GM19372 (cell line): ENCODE data around the gene TRAPPC14.

ENCODE experiments used
- ATAC-seq: cut with Tn5 transposase; IDR thresholded peaks from one replicate; pipeline ENCODE4 v1.9.1; 2021; ENCODE audit warnings: mild to moderate bottlenecking, low read depth, moderate library complexity; ENCODE audit not compliant: unreplicated experiment

Gene TRAPPC14

DNA sequence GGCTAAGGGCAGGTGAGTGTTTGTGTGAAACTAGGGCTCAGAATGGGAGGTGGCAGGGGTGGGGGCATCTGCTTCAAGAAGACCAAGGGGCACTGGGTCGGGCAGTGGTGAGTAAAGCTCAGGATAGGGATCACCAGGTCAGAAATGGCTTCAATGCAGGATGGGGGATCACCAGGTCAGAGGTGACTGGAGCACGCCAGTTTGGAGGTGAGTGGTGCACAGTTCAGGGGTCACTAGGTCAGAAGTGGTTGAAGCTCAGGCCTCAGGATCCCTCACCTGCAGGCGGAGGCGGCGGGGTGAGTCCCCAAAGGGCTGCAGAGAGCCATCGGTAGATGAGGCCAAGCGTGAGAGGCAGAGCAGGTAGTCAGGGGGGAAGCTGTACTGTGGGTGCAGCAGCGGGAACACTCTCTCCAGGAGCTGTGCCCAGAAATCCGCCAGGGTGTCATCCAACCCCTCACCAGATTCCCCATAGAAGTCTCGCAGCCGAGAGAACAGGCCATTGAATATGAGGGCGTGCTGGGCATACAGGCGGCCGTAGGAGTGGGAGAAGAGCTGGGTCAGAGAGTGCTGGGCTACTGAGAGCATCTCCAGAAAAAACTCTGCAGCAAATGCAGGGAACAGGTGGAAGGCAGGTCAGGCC lies 16.9 kb upstream of the TRAPPC14 start:
- ATAC-seq, result no peak

DNA sequence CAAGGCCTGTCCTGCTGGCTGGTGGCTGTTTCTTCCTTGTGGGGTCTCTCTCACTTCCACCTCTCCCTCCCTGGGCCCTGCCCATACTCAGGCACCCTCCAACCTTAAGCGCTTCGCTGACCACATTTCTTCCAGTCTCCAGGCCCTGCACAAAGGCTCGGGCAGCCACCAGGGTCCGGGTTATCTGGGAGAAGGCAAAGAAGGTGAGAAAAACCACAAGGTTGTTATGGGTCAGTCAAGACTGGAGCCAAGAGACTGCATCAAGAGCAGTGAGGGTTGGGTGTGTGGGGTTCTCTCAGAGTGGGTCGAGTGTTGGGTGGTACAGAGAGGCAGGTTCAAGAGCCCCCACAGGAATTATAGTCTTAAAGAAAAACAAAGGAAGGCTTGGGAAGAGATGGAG lies 16.1 kb upstream of the TRAPPC14 start:
- ATAC-seq, result no peak

DNA sequence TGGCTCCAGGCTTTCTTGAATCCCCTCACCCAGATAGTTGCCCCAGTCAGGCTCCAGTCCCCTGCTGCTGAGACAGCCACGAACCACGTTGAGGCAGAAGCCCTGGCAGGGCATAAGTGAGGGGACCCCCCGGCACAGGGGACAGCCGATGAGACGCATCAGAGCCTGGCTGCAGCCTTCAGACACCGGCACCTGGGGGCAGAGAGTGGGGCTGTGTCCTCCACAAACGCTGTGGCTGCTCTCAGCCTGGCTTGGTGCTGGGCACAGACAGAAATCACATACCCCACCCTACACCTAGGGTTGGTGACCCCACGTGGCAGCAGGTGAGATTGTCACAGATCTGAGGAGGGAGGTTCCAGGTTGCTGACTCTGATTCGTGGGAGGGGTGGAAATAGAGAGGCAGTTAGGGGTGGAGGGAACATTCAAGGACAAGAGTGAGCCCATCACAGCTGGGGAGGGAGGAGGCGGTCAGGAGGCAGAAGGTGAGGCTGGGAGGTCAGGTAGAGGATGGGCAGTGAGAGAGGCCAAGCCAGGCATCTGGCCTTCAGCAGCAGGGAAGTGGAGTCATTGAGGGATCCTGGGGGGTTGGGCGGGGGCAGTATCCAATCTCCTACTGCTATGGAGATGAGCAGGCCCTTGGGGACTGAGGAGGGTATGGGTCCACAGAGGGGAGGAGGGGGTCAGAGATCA lies 15.4 kb upstream of the TRAPPC14 start:
- ATAC-seq, result no peak

DNA sequence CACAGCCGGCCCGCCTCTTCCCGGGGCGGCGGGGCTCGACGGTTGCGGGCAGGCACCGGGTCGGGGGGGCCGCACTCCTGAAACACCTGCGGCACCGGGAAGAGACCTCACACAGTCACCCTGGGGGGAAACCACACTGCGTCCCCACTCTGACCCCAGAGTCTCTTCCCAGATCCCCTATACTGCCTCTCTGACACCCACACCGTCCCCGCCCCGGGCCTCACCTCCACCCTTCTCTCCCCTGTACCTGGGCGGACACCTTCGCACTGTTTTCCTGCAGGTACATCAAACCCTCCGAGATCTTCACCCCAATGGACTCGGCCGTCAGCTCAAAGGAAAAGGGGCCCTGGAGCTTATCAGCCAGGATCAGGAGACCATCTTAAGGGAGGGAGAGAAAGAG lies 13.3 kb upstream of the TRAPPC14 start:
- ATAC-seq, result no peak

DNA sequence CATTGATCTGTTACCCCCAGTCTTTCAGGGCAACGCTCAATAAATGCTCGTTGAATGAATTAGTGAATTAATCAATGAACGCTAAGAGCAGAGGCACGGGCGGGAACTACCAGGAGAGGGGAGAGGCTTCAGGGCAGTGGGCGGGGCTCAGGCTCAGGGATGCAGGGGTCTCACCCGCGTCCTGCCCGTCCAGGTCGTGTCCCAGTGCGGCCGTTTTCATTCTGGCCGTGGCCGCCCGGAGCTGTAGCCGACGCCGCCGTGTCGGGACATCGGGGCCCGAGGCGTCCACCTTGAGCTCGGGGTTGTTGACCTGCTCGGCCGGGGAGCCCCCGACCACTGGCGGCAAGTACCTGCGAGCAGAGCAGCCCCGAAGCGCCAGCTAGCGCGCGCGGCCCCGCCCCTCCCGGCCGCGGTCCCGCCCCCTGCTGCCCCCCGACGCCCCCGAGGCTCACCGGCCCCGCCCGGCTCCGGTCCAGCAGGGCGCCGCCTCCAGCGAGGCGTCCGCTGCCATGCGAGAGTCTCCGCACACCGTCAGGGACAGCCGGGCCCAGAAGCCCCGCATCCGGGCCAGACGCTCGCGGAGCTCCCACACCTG lies 12.7 kb upstream of the TRAPPC14 start:
- no peak for ATAC-seq

DNA sequence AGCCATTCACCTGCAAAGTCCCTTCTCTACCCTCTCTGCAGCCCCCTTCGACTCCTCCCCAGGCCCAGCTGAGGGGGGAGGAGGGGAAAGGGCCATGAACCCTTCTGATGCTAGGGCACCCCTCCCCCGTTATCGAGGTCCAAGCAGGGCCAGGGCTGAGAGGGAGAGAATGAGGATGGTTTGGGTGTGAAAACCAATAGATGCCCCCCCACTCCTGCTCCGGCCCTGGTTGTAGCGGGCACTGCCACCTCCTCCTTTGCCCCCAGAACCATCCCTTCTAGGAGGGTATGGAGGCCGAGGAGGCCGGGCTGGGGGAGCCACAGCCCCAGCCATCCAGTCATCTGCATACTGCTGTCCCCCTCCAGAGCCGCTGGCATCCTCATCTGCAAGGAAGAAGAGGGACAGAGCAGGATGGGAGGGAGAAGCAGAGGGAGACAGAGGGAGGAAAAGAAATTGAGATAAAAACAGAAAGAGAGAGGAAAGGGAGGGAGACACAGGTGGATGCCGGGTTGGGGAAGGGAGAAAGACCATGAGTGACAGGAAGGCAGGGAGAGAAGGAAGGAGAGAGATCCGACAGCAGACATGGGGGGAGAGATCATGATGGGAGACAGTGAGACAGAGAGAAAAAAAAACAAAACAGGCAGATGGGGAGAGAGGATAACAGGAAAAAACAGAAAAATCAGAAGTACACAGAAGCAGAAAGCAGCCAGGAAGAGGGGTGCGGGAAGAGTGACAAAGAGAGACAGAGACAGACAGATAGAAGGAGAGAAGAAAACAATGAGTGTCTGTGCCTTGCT lies 11.8 kb upstream of the TRAPPC14 start:
- no peak for ATAC-seq

DNA sequence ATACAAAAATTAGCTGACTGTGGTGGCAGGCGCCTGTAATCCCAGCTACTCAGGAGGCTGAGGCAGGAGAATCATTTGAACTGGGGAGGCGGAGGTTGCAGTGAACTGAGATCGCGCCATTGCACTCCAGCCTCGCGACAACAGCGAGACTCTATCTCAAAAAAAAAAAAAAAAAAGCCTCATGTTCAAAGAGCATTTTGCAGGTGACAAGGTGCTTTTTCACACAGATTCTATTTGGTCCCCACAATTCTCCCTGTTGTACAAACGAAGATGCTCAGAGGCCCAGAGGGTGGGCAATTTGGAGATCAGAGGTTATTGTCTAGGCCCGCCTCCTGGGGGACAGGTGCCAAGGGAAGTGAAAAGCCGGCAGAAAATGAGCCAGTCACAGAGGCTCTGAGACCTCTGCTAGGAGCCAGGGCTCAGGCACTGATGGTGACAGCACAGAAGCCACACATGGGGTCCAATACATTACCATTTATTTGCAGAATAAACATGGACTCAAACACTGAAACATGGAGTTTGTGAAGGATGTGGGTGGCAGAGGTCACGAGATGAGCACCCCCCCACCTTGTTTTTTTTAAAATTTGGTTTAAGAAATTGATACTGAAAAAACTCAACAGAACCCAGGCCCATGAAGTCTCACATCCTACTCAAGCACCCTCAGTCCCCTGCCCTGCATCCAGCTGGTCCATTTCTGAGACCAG lies 10.8 kb upstream of the TRAPPC14 start:
- no peak for ATAC-seq

DNA sequence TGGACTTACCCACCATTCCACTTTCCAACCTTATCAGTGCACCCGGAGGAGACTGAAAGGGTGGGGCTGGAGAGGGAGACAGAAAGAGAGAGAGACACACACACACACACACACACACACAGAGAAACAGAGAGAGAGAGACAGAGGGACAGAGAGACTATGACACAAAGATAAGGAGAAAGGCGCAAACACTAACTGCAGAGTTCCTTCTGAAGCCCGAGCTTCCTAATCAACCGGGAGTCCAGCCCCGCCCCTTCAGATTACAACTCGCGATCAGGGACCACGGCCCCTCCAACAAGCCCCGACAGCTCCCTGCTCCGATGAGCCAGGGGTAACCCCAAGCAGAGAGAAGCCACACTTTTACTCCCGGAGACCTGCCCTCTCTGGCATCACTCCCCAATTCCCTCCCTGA lies 9.4 kb upstream of the TRAPPC14 start:
- ATAC-seq, result no peak

DNA sequence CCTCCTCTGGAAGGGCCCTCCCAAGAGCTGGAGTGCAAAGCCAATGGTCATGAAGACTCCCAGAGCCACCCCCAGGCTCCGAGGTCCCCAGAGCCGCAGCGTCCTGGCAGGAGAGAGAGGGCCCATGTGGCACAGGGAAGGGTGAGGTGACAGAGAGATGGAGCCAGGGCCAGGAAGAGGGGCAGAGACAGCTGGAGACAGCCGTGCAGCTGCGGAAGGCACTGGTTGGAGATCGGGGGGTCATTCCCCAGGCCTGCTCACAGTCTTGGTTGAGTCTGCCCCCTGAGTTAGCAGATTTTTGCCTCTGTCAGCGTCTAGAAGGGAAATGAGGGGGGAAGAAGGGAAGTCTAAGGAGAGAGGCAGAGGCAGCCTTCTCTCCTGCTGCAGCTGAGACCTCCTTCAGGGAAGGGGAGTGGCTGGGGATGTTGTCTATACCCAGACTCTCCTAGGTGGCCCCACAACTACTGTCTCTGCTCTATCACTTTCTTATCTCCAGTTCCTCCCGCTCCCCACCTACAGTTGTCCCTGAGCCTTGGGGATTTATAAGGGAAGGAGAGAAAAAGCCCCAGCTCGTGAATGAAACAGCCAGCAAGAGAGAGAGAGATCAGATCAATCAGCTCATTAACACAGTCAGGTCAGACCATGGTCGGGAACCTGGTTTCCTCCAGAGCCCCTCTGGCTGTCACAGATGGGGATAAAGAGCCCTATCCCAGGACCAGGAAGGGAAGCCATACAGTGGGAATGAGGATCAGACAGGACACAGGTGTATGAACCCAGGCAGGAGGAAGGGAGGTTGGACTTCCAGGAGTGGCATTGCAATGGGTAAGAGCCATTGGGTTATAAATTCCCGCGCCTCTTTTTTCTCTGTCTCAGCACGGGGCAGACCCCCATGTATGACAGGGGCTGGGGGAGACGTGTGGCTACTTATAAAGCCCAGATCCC lies 8.7 kb upstream of the TRAPPC14 start:
- no peak for ATAC-seq

DNA sequence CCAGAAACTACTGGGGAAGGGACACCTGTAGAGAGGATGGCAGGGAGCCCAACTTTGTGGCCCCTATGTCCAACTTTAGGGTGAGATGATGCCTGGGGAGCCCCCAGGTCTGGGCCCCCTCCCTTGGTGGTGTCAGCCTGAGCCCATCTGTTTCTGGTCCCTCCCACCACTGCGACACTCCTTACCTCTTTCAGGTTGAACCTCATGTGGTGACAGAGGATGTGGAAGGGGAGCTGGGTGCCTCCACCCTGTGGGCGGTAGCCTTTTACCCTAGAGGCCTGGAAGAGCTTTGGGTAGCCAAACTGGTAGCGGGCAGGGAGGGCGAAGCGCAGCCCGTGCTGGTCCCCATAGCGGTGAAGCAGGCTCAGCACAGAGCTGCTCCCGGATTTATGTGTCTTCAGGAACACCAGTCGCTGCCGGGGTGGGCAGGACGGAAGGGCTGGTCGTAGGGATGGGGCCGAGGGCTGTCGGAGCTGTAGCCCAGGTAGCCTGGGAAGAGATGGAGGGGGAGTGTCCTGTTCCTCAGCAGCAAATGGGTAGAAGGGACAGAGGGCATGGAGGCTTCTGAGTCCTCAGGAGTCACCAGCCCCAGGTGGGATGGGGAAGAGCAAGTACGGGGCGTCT lies 7.9 kb upstream of the TRAPPC14 start:
- no peak for ATAC-seq

DNA sequence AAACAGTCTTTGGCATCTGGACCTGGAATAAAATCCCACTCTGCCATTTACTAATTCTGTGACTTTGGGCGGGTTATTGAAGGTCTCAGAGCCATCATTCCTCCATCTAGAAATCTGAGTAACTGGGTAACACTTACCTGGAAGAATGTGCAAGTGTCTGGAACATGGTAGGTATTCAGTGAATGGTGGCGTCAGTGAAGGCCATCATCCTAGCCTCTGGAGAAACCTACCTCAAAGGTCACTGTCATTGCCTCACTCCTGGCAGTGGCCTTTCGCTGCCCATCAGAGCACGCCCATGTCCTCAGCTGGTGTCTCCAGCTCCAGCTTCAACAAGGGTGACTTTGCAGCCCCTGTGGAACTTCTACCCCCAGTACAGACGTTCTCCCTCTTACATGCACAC lies 5.3 kb upstream of the TRAPPC14 start:
- no peak for ATAC-seq

DNA sequence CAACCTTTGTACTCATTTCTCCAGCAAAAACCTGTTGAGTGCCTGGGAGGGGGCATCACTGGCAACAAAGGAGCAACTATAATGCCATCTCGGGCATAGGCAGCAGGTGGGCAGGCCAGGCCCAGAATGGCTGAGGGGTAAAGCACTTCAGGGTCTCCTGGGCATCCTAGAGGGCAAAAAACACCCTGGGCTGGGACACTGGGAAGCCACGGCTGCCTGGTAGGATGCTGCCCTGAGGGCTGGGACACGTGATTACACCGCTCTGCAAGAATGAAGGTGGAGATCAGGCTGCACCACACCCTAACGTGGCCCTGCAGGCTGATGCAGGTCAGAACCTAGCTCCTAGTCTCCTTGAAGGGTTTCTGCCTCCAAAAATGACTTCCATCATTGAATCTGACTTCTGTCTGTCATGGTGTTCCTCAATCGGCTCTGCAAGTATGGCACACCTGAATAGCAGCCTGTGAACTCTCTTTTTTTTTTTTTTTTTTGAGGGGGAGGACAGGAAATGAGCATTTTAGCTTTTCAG lies 4.5 kb upstream of the TRAPPC14 start:
- no peak for ATAC-seq

DNA sequence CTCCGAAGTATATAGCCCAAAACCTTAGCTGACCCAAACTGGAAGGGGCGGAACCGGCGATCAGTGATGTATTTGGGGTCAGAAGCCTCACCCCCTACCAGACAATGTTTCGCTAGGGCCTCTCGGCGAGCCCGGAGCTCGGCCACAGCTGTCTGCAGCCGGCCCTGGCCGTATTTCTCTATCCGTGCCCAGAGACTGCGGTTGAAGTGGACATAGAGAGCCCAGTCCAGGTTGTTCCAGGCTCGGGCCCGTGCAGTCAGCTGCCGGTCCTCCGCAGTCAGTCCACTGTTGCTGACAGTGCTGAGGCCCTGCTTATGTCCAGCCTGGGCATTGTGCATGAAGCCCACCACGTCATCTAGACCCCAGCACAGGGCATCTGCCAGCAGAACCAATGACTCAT lies 1.5 kb upstream of the TRAPPC14 start:
- no peak for ATAC-seq

DNA sequence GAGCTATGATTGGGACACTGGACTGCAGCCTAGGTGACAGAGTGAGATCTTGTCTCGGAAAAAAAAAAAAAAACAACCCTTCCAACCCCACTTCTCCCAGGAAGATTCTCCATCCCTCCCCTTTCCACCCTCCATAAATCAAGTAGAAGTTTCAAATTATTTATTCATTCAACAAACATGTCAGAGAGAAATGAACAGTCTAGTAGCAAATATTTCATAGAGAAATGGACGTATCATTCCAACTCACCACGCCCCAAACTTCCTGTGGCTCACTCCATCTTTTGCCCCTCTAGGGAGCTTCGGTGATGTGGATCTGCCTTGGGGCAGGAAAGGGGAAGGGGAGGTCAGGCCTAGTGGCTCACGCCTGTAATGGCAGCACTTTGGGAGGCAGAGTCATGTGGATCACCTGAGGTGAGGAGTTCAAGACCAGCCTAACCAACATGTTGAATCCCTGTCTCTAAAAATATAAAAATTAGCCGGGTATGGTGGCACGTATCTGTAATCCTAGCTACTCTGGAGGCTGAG lies 638 bp upstream of the TRAPPC14 start:
- no peak for ATAC-seq

DNA sequence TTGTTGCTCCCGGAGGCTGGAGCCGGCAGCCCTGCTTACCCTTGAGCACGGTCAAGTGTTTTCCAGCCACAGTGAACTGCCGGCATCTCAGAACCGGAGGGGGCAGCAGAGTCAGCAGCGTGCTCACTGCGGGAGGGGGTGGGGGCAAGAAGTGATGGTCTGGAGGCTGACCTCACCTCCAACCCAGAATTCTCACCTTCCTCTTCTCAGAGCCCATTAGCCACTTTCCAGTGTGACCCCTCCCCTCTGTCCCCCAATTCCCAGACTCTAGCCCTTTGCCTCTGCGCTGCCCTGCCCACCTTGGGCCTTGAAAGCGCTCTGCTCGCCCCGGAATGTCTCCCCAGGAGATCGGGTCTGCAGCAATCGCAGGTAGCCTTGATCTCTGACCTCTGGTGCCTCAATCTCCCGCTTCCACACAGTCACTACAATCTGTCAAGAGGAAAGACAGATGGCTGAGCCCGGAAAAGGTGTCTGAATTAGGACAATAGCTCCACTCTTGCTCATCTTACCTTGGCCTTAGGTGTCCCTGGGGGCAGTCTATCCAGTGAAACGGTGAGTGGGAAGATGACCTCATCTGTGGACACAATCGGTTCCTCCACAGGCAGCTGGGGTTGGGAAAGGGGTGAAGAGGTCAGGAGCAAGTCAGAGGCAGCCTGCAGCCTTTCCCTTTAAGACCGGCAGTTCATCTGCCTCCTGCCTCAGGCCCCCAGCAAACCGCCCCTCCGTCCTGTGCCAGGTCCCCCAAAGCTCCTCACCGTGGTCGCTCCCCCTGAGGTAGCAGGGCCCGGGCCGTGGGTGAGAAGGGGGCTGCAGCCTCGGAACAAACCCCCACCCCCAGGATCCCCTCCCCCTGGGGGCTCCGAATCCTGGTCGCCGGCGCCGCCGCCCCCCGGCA lies 942 bp downstream of the TRAPPC14 start:
- no peak for ATAC-seq

DNA sequence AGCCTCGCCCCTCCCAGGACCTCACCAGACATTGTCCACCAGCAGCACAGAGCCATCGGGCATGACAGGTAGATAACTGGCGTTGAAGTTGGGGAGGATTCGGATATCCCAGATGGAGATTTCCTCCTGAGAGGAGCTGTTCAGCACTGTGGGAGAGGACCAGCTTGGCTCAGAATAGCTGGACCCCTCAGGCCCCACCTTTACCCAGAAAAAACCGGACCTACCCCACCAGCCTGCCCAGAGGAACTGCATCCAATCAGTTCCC lies 1.5 kb downstream of the TRAPPC14 start:
- no peak for ATAC-seq

DNA sequence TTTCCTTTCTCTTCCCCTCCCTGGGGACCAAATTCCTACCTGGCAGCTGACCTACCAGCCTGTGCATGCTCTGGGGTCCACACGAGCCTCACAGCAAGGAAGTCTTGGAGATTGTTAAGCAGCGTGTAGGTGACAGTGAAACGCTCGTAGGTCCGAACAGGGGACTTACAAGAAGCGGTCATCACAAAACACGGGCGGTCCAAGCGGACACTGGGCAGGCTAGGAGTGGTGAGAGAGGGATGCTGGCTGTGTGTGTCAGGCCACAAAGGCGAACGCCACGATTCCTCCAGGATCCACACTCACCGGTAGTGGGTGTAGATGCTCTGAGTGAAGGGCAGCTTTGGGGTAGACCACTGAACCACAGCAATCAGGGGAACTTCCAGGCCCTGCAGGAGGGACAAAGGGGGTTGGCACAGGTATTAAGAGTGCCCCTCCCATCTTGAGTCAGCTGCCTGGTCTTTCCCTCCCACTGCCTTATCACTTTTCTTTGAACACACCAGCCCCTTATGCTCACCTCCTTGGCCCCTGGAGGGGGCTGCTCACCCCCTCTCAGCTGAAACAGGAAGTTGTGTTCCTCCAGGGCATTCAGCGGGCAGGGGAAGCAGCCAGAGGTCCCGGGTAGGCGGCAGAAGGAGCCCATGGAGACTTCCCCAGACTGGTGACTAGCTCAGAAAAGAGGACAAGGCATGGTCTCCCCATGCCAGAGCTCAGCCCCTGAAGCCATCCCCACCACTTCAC lies 2.0 kb downstream of the TRAPPC14 start:
- no peak for ATAC-seq
